Measurements from ENCODE around the gene SEMA5A.

Gene SEMA5A

DNA sequence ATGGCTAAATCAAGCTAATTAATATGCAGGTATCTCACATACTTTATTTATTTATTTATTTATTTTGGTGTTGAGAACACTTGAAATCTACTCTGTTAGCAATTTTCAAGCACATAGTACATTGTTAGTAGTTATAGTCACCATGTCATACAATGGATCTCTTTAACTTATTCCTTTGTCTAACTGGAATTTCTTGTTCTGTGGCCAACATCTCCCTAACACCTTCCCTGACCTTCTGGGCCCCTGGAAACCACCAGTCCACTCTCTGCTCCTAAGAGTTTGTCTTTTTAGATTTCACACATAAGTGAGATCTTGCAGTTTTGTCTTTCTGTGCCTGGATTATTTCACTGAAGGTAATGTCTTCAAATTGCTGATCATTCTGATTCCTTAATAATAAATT is 229.1 kb downstream of the SEMA5A start:
- in situ Hi-C loops (cut with MboI; ENCODE audit: low pct_unique_long_range_greater_than_20kb, low sequenced_read_pairs, unreplicated experiment): no loop called here
- TF ChIP-seq, protein P1, sequence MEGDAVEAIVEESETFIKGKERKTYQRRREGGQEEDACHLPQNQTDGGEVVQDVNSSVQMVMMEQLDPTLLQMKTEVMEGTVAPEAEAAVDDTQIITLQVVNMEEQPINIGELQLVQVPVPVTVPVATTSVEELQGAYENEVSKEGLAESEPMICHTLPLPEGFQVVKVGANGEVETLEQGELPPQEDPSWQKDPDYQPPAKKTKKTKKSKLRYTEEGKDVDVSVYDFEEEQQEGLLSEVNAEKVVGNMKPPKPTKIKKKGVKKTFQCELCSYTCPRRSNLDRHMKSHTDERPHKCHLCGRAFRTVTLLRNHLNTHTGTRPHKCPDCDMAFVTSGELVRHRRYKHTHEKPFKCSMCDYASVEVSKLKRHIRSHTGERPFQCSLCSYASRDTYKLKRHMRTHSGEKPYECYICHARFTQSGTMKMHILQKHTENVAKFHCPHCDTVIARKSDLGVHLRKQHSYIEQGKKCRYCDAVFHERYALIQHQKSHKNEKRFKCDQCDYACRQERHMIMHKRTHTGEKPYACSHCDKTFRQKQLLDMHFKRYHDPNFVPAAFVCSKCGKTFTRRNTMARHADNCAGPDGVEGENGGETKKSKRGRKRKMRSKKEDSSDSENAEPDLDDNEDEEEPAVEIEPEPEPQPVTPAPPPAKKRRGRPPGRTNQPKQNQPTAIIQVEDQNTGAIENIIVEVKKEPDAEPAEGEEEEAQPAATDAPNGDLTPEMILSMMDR (IDR thresholded peaks at IDR 0.05; ENCODE audit: extremely low read depth, insufficient read depth, missing control alignments): no peak
- no peak for DNase-seq (ENCODE audit: low spot score)

DNA sequence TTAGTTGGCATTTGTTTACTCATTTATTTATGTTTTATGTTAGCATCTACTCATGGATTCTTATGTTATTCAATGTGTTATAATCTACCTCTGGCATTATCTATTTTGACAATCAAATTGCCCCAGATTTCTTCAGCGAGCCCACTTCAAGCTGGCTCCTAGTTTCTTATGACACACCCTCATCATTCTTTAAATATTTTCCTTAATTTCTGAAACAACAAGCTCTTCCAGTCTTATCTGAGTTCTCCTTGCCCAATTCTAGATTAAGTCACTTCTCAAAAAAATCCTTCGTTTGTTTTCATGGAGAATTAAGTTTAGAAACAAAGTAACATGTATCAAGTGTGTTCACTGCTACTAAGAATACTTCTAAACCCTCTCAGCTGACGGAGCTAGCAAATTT is 229.8 kb downstream of the SEMA5A start:
- in situ Hi-C loops (cut with MboI; ENCODE audit: low pct_unique_long_range_greater_than_20kb, low sequenced_read_pairs, unreplicated experiment): no loop called here

GRCh38 chr5:9314558-9314957 is 231.3 kb downstream of the SEMA5A start:
- in situ Hi-C loops (cut with MboI; ENCODE audit: low pct_unique_long_range_greater_than_20kb, low sequenced_read_pairs, unreplicated experiment): no loop called here
- DNase-seq (ENCODE audit: low spot score): no peak
- TF ChIP-seq, protein P1 (IDR thresholded peaks at IDR 0.05; ENCODE audit: extremely low read depth, insufficient read depth, missing control alignments): no peak

More for the DNA sequence above, 229.8 kb downstream of the SEMA5A start:
- DNase-seq (ENCODE audit: low spot score): no peak
- TF ChIP-seq, protein P1 (IDR thresholded peaks at IDR 0.05; ENCODE audit: extremely low read depth, insufficient read depth, missing control alignments): no peak

GRCh38 chr5:9313751-9314150 is 232.1 kb downstream of the SEMA5A start:
- in situ Hi-C loops (cut with MboI; ENCODE audit: low pct_unique_long_range_greater_than_20kb, low sequenced_read_pairs, unreplicated experiment): no loop called here
- DNase-seq (ENCODE audit: low spot score): no peak
- TF ChIP-seq, protein P1 (IDR thresholded peaks at IDR 0.05; ENCODE audit: extremely low read depth, insufficient read depth, missing control alignments): no peak

DNA sequence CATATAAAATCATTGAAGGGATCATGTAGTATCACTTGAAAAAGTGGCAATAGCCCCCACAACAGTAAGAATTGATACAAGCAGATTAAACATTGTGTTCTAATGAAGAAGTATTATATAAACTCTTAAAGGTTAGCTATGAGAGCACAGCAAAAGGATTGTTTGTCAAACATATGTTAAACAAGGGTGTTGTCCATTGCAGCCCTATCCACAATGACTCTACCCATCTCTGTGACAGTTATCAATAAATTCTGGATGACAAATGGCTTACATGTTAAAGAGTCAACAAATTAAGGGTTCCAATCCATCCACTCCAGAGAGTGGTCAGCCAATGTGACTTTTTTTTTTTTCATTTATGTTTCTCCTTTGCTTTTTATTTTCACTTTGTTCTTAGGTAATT is 238.7 kb downstream of the SEMA5A start:
- in situ Hi-C loops (cut with MboI; ENCODE audit: low pct_unique_long_range_greater_than_20kb, low sequenced_read_pairs, unreplicated experiment): no loop called here
- TF ChIP-seq, protein P1 (IDR thresholded peaks at IDR 0.05; ENCODE audit: extremely low read depth, insufficient read depth, missing control alignments): no peak
- DNase-seq (ENCODE audit: low spot score): no peak

- in situ Hi-C loops (cut with MboI; ENCODE audit: low pct_unique_long_range_greater_than_20kb, low sequenced_read_pairs, unreplicated experiment): no loop called here
- DNase-seq (ENCODE audit: low spot score): no peak
- TF ChIP-seq, protein P1 (IDR thresholded peaks at IDR 0.05; ENCODE audit: extremely low read depth, insufficient read depth, missing control alignments): no peak
Measured at GRCh38 chr5:9302218-9302617, 243.7 kb downstream of the SEMA5A start.

GRCh38 chr5:9301200-9301599 is 244.7 kb downstream of the SEMA5A start:
- no peak for DNase-seq (ENCODE audit: low spot score)
- TF ChIP-seq, protein P1 (IDR thresholded peaks at IDR 0.05; ENCODE audit: extremely low read depth, insufficient read depth, missing control alignments): no peak
- in situ Hi-C loops (cut with MboI; ENCODE audit: low pct_unique_long_range_greater_than_20kb, low sequenced_read_pairs, unreplicated experiment): no loop called here

Measured in GM13977 (cell line).